ENCODE results near the gene OTUD4.

OTUD4 gene

GRCh38 chr4:145178740-145179280 is 1.6 kb downstream of the OTUD4 start:
- H3K36me3 ChIP-seq (ENCODE audit: control insufficient read depth, insufficient read depth, low read length): peaks cover 3% of the 10 kb centered on the region
- H3K27me3 ChIP-seq (ENCODE audit: control insufficient read depth, insufficient read depth, low read length): no peaks in the 10 kb centered on the region
- H3K4me3 ChIP-seq (ENCODE audit: low read depth, low read length): peak overlapping the region; percentile 88
- peak overlapping the region; percentile 54 for H3K9ac ChIP-seq (ENCODE audit: low read depth, low read length)
- H3K9me3 ChIP-seq (ENCODE audit: control insufficient read depth, insufficient read depth, low read length): no peaks in the 10 kb centered on the region
- H3K4me1 ChIP-seq (ENCODE audit: control insufficient read depth, insufficient read depth, low read length): peaks cover 6% of the 10 kb centered on the region

GRCh38 chr4:145177906-145178538 is 2.4 kb downstream of the OTUD4 start:
- Histone ChIP-seq H3K9me3 (ENCODE audit: control insufficient read depth, insufficient read depth, low read length) (no peaks in the 10 kb centered on the region), H3K4me1 (ENCODE audit: control insufficient read depth, insufficient read depth, low read length) (peaks cover 6% of the 10 kb centered on the region), H3K4me3 (ENCODE audit: low read depth, low read length) (peak overlapping the region; percentile 88), H3K27me3 (ENCODE audit: control insufficient read depth, insufficient read depth, low read length) (no peaks in the 10 kb centered on the region), H3K36me3 (ENCODE audit: control insufficient read depth, insufficient read depth, low read length) (peaks cover 3% of the 10 kb centered on the region), H3K9ac (ENCODE audit: low read depth, low read length) (peak overlapping the region; percentile 51)

- H3K9ac ChIP-seq (ENCODE audit: low read depth, low read length): no peak overlapping the region
- H3K4me1 ChIP-seq (ENCODE audit: control insufficient read depth, insufficient read depth, low read length): peaks cover 6% of the 10 kb centered on the region
- no peaks in the 10 kb centered on the region for H3K27me3 ChIP-seq (ENCODE audit: control insufficient read depth, insufficient read depth, low read length)
- H3K4me3 ChIP-seq (ENCODE audit: low read depth, low read length): peak overlapping the region; percentile 88
- peaks cover 3% of the 10 kb centered on the region for H3K36me3 ChIP-seq (ENCODE audit: control insufficient read depth, insufficient read depth, low read length)
- H3K9me3 ChIP-seq (ENCODE audit: control insufficient read depth, insufficient read depth, low read length): no peaks in the 10 kb centered on the region
These were observed 2.9 kb downstream of the OTUD4 start for GRCh38 chr4:145177511-145177905.

GRCh38 chr4:145176641-145177432 is 3.6 kb downstream of the OTUD4 start:
- Histone ChIP-seq H3K36me3 (ENCODE audit: control insufficient read depth, insufficient read depth, low read length) (peaks cover 3% of the 10 kb centered on the region), H3K4me1 (ENCODE audit: control insufficient read depth, insufficient read depth, low read length) (peaks cover 6% of the 10 kb centered on the region), H3K9me3 (ENCODE audit: control insufficient read depth, insufficient read depth, low read length) (no peaks in the 10 kb centered on the region), H3K9ac (ENCODE audit: low read depth, low read length) (no peak overlapping the region), H3K27me3 (ENCODE audit: control insufficient read depth, insufficient read depth, low read length) (no peaks in the 10 kb centered on the region), H3K4me3 (ENCODE audit: low read depth, low read length) (peak overlapping the region; percentile 88)

- Histone ChIP-seq H3K36me3 (ENCODE audit: control insufficient read depth, insufficient read depth, low read length) (peaks cover 7% of the 10 kb centered on the region), H3K27me3 (ENCODE audit: control insufficient read depth, insufficient read depth, low read length) (no peaks in the 10 kb centered on the region)
These were observed 8.5 kb downstream of the OTUD4 start for GRCh38 chr4:145171911-145172310.

GRCh38 chr4:145170223-145170622 is 10.2 kb downstream of the OTUD4 start:
- H3K4me1 ChIP-seq (ENCODE audit: control insufficient read depth, insufficient read depth, low read length): no peaks in the 10 kb centered on the region
- H3K9ac ChIP-seq (ENCODE audit: low read depth, low read length): no peak overlapping the region
- H3K4me3 ChIP-seq (ENCODE audit: low read depth, low read length): no peak overlapping the region
- H3K27me3 ChIP-seq (ENCODE audit: control insufficient read depth, insufficient read depth, low read length): no peaks in the 10 kb centered on the region
- H3K9me3 ChIP-seq (ENCODE audit: control insufficient read depth, insufficient read depth, low read length): no peaks in the 10 kb centered on the region
- H3K36me3 ChIP-seq (ENCODE audit: control insufficient read depth, insufficient read depth, low read length): peaks cover 7% of the 10 kb centered on the region

More at GRCh38 chr4:145171911-145172310, 8.5 kb downstream of the OTUD4 start:
- no peak overlapping the region for H3K9ac ChIP-seq (ENCODE audit: low read depth, low read length)
- H3K4me1 ChIP-seq (ENCODE audit: control insufficient read depth, insufficient read depth, low read length): no peaks in the 10 kb centered on the region
- no peak overlapping the region for H3K4me3 ChIP-seq (ENCODE audit: low read depth, low read length)
- H3K9me3 ChIP-seq (ENCODE audit: control insufficient read depth, insufficient read depth, low read length): no peaks in the 10 kb centered on the region

- H3K4me1 ChIP-seq (ENCODE audit: control insufficient read depth, insufficient read depth, low read length): no peaks in the 10 kb centered on the region
- H3K27me3 ChIP-seq (ENCODE audit: control insufficient read depth, insufficient read depth, low read length): no peaks in the 10 kb centered on the region
- H3K9ac ChIP-seq (ENCODE audit: low read depth, low read length): no peak overlapping the region
- H3K4me3 ChIP-seq (ENCODE audit: low read depth, low read length): no peak overlapping the region
- no peaks in the 10 kb centered on the region for H3K9me3 ChIP-seq (ENCODE audit: control insufficient read depth, insufficient read depth, low read length)
- H3K36me3 ChIP-seq (ENCODE audit: control insufficient read depth, insufficient read depth, low read length): peaks cover 4% of the 10 kb centered on the region
These were observed 11.7 kb downstream of the OTUD4 start for GRCh38 chr4:145168581-145169187.

GRCh38 chr4:145167887-145168286 is 12.5 kb downstream of the OTUD4 start:
- H3K27me3 ChIP-seq (ENCODE audit: control insufficient read depth, insufficient read depth, low read length): no peaks in the 10 kb centered on the region
- H3K4me1 ChIP-seq (ENCODE audit: control insufficient read depth, insufficient read depth, low read length): no peaks in the 10 kb centered on the region
- no peak overlapping the region for H3K4me3 ChIP-seq (ENCODE audit: low read depth, low read length)
- H3K9ac ChIP-seq (ENCODE audit: low read depth, low read length): no peak overlapping the region
- H3K9me3 ChIP-seq (ENCODE audit: control insufficient read depth, insufficient read depth, low read length): no peaks in the 10 kb centered on the region
- peaks cover 4% of the 10 kb centered on the region for H3K36me3 ChIP-seq (ENCODE audit: control insufficient read depth, insufficient read depth, low read length)

- H3K27me3 ChIP-seq (ENCODE audit: control insufficient read depth, insufficient read depth, low read length): no peaks in the 10 kb centered on the region
- H3K4me3 ChIP-seq (ENCODE audit: low read depth, low read length): no peak overlapping the region
- H3K9me3 ChIP-seq (ENCODE audit: control insufficient read depth, insufficient read depth, low read length): no peaks in the 10 kb centered on the region
- no peaks in the 10 kb centered on the region for H3K4me1 ChIP-seq (ENCODE audit: control insufficient read depth, insufficient read depth, low read length)
- peaks cover 3% of the 10 kb centered on the region for H3K36me3 ChIP-seq (ENCODE audit: control insufficient read depth, insufficient read depth, low read length)
- no peak overlapping the region for H3K9ac ChIP-seq (ENCODE audit: low read depth, low read length)
These were observed 18.8 kb downstream of the OTUD4 start for GRCh38 chr4:145161549-145161948.

- Histone ChIP-seq H3K9ac (ENCODE audit: low read depth, low read length) (no peak overlapping the region), H3K4me1 (ENCODE audit: control insufficient read depth, insufficient read depth, low read length) (no peaks in the 10 kb centered on the region), H3K36me3 (ENCODE audit: control insufficient read depth, insufficient read depth, low read length) (peaks cover 3% of the 10 kb centered on the region), H3K27me3 (ENCODE audit: control insufficient read depth, insufficient read depth, low read length) (no peaks in the 10 kb centered on the region), H3K9me3 (ENCODE audit: control insufficient read depth, insufficient read depth, low read length) (no peaks in the 10 kb centered on the region), H3K4me3 (ENCODE audit: low read depth, low read length) (no peak overlapping the region)
These were observed 23.4 kb downstream of the OTUD4 start for GRCh38 chr4:145156986-145157385.

GRCh38 chr4:145155268-145155870 is 25.0 kb downstream of the OTUD4 start:
- Histone ChIP-seq H3K27me3 (ENCODE audit: control insufficient read depth, insufficient read depth, low read length) (no peaks in the 10 kb centered on the region), H3K9ac (ENCODE audit: low read depth, low read length) (no peak overlapping the region), H3K36me3 (ENCODE audit: control insufficient read depth, insufficient read depth, low read length) (peaks cover 3% of the 10 kb centered on the region), H3K4me3 (ENCODE audit: low read depth, low read length) (no peak overlapping the region), H3K4me1 (ENCODE audit: control insufficient read depth, insufficient read depth, low read length) (no peaks in the 10 kb centered on the region), H3K9me3 (ENCODE audit: control insufficient read depth, insufficient read depth, low read length) (no peaks in the 10 kb centered on the region)
